Uterus (tissue), 4 donors: ENCODE measurements around the gene FAM180A. TPM values are rescaled to one million over a fixed set of nuclear protein-coding genes. Genes with fewer than 3 reads are reported as not detected.
A peak's percentile ranks its signal among the peaks of the same experiment; 100 is the strongest.

Experiments used
- DNase-seq, 2 donors: peaks; one replicate each; pipeline ENCODE4 v3.0.0-alpha.2; 2019 to 2020
- H3K27ac ChIP-seq, 2 donors: fragments of 200-600 bp; sonication (generic); 1 replicate in 1 of 2; 2 replicates in 1 of 2; pipeline ENCODE4 v1.5.1; 2016 to 2018
- H3K27me3 ChIP-seq, 2 donors: fragments of 200-600 bp; sonication (generic); one replicate each; pipeline ENCODE4 v1.5.1; 2018 to 2019; ENCODE audit warnings: control low read depth in 1 of 2
- H3K36me3 ChIP-seq, 2 donors: fragments of 200-600 bp; sonication (generic); one replicate each; pipeline ENCODE4 v1.5.1; 2019; ENCODE audit warnings: control low read depth in 1 of 2
- H3K4me1 ChIP-seq, 2 donors: fragments of 200-600 bp; sonication (generic); one replicate each; pipeline ENCODE4 v1.5.1; 2018 to 2019; ENCODE audit warnings: control low read depth in 1 of 2
- H3K4me3 ChIP-seq, 2 donors: fragments of 200-600 bp; sonication (generic); 1 replicate in 1 of 2; 2 replicates in 1 of 2; pipeline ENCODE4 v1.5.1; 2018 to 2019; ENCODE audit warnings: mild to moderate bottlenecking in 1 of 2
- H3K9me3 ChIP-seq, 2 donors: fragments of 200-600 bp; sonication (generic); one replicate each; pipeline ENCODE4 v1.5.1; 2019; ENCODE audit warnings: control low read depth in 1 of 2
- CTCF ChIP-seq, 4 experiments: fragments of 200-600 bp in 2 of 4; fragments of 450-650 bp in 2 of 4; sonication (generic) in 2 of 4; IDR thresholded peaks; one replicate each; pipeline ENCODE4 v1.5.1; 2016 to 2019; ENCODE audit warnings: antibody characterized with exemption in 4 of 4, mild to moderate bottlenecking in 2 of 4, moderate library complexity in 1 of 4
- POLR2A ChIP-seq, 2 donors: fragments of 450-650 bp; IDR thresholded peaks; one replicate each; pipeline ENCODE4 v1.6.1; 2016; ENCODE audit warnings: antibody characterized with exemption in 2 of 2, mild to moderate bottlenecking in 1 of 2, moderate library complexity in 1 of 2
- intact Hi-C: fragments of 100-400 bp; cut with DNase I; formaldehyde crosslinking; loops from one replicate; pipeline ENCODE4 v1.15.1; 2023; ENCODE audit warnings: low total_unique reads
- total RNA-seq, 4 donors: library from RNA; depleted of rRNA in 3 of 4; stranded (reverse); fragments of >200 nt in 3 of 4; gene quantifications; one replicate each; pipeline versions ENCODE4 v1.1.0 to v1.2.4, GENCODE V29; 2014 to 2023
- donor health status: DM: yes; HTN: yes; CAD: no.

FAM180A gene
- total RNA-seq, 4 donors from 2014 or later: 0.51 to 12.6 (median 6.3) TPM; not detected in 1

GRCh38 chr7:135753616-135754413 lies 5.2 kb upstream of the FAM180A start:
- H3K4me1 ChIP-seq: no peaks in the 10 kb centered on the region
- no peaks in the 10 kb centered on the region for H3K27me3 ChIP-seq
- DNase-seq: no peak
- intact Hi-C loops: no loop called here
- no peak overlapping the region for H3K27ac ChIP-seq
- no peaks in the 10 kb centered on the region for H3K9me3 ChIP-seq
- no peak overlapping the region for H3K4me3 ChIP-seq
- no peaks in the 10 kb centered on the region for H3K36me3 ChIP-seq
- TF ChIP-seq CTCF (IDR thresholded peaks at IDR 0.05) (no peak), POLR2A (IDR thresholded peaks at IDR 0.05) (no peak)

- no peaks in the 10 kb centered on the region for H3K36me3 ChIP-seq
- intact Hi-C loops: no loop called here
- no peak for DNase-seq
- H3K27me3 ChIP-seq: no peaks in the 10 kb centered on the region
- no peaks in the 10 kb centered on the region for H3K9me3 ChIP-seq
- no peaks in the 10 kb centered on the region for H3K4me1 ChIP-seq
- peak overlapping the region; percentile 8 to 10 for H3K4me3 ChIP-seq
- TF ChIP-seq POLR2A (IDR thresholded peaks at IDR 0.05) (no peak), CTCF (IDR thresholded peaks at IDR 0.05) (no peak)
- H3K27ac ChIP-seq: peak overlapping the region; percentile 83 to 89
Measured at GRCh38 chr7:135747366-135747765, 1.2 kb downstream of the FAM180A start.

GRCh38 chr7:135745703-135746312 lies 2.8 kb downstream of the FAM180A start:
- Histone ChIP-seq H3K4me1 (no peaks in the 10 kb centered on the region), H3K27me3 (no peaks in the 10 kb centered on the region), H3K4me3 (no peak overlapping the region), H3K36me3 (no peaks in the 10 kb centered on the region), H3K9me3 (no peaks in the 10 kb centered on the region), H3K27ac (peak overlapping the region; percentile 83 to 89)
- intact Hi-C loops: no loop called here
- TF ChIP-seq POLR2A (IDR thresholded peaks at IDR 0.05) (no peak), CTCF (IDR thresholded peaks at IDR 0.05) (no peak)
- peak; percentile 82 to 84 for DNase-seq

GRCh38 chr7:135744938-135745702 lies 3.5 kb downstream of the FAM180A start:
- no peak overlapping the region for H3K4me3 ChIP-seq
- intact Hi-C loops: no loop called here
- peak overlapping the region; percentile 83 to 89 for H3K27ac ChIP-seq
- H3K9me3 ChIP-seq: no peaks in the 10 kb centered on the region
- no peaks in the 10 kb centered on the region for H3K36me3 ChIP-seq
- TF ChIP-seq POLR2A (IDR thresholded peaks at IDR 0.05) (no peak), CTCF (IDR thresholded peaks at IDR 0.05) (no peak)
- H3K27me3 ChIP-seq: no peaks in the 10 kb centered on the region
- no peak for DNase-seq
- no peaks in the 10 kb centered on the region for H3K4me1 ChIP-seq
